Measurements from ENCODE around the gene MCHR1. TPM values are rescaled to one million over a fixed set of nuclear protein-coding genes. Genes with fewer than 3 reads are reported as not detected.
"Not testable (repeated sequence)": the region's sequence is repeated elsewhere in the genome, so short reads cannot be mapped to it uniquely, and the experiment has no call there.

Gene MCHR1
- total and polyA plus RNA-seq, 3 donors from 2014 or later, result 0.42 to 0.62 (median 0.47) TPM

DNA sequence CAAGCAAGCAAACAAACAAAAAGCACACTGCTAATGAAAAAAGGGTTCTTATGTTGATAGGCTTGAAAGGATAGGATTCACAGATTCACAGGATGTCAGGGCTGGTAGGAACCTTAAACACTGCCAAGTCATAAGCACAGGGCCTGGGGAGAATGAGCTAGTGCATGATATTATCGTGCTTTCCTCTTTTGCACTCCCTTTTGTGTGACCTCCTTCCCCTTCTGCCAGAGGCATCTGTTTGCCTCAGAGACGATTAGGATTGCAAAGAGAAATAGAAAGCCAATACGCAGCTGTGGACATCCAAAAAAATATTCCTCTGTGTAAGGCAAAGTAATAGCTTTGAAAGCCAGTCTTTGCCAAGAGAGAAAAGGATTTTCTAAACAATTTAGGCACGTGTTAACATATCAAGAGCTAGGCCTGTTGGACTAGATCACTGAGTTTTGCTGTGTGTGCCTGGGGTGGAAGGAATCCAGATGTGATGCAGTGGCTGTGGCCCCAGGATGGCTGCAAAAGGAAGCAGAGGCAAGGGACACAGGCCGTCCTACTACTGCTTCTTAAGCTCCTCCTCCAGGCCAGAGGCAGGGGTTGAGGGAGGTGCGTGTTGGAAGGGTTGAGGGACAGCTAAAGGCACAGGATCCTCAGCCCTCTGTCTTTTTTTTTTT is 30.6 kb downstream of the MCHR1 start:
- H3K36me3 ChIP-seq (ENCODE audit: low read depth, missing control alignments), result no peaks in the 10 kb centered on the region
- TF ChIP-seq, protein P1, sequence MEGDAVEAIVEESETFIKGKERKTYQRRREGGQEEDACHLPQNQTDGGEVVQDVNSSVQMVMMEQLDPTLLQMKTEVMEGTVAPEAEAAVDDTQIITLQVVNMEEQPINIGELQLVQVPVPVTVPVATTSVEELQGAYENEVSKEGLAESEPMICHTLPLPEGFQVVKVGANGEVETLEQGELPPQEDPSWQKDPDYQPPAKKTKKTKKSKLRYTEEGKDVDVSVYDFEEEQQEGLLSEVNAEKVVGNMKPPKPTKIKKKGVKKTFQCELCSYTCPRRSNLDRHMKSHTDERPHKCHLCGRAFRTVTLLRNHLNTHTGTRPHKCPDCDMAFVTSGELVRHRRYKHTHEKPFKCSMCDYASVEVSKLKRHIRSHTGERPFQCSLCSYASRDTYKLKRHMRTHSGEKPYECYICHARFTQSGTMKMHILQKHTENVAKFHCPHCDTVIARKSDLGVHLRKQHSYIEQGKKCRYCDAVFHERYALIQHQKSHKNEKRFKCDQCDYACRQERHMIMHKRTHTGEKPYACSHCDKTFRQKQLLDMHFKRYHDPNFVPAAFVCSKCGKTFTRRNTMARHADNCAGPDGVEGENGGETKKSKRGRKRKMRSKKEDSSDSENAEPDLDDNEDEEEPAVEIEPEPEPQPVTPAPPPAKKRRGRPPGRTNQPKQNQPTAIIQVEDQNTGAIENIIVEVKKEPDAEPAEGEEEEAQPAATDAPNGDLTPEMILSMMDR (IDR thresholded peaks at IDR 0.05), result no peak
- TF ChIP-seq POLR2A (IDR thresholded peaks at IDR 0.05), result no peak
- WGBS, 2 donors, result 43 to 48% methylated on average over 6 of the region's 6 CpGs
- DNase-seq, result peak; percentile 49
- H3K27me3 ChIP-seq, result no peaks in the 10 kb centered on the region
- no peaks in the 10 kb centered on the region for H3K9me3 ChIP-seq
- no peak overlapping the region for H3K4me3 ChIP-seq
- peaks cover 23% of the 10 kb centered on the region for H3K4me1 ChIP-seq
- intact Hi-C loops (cut with DNase I; ENCODE audit: low total_unique reads), result no loop called here
- peak overlapping the region in 1 of 2 donors; percentile 55 for H3K27ac ChIP-seq

DNA sequence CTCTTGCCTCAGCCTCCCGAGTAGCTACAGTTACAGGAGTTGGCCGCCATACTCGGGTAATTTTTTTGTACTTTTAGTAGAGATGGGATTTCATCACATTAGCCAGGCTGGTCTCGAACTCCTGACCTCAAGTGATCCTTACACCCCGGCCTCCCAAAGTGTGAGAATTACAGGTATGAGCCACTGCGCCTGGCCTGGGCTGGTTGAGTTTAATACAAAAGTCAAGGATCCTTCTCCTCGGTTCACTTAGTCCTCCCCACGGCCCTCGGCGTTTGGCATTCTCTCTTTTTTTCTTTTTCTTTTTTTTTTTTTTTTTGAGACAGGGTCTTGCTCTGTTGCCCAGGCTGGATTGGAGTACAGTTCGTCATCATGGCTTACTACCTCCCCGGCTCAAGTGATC is 33.0 kb downstream of the MCHR1 start:
- intact Hi-C loops (cut with DNase I; ENCODE audit: low total_unique reads), result no loop called here

DNA sequence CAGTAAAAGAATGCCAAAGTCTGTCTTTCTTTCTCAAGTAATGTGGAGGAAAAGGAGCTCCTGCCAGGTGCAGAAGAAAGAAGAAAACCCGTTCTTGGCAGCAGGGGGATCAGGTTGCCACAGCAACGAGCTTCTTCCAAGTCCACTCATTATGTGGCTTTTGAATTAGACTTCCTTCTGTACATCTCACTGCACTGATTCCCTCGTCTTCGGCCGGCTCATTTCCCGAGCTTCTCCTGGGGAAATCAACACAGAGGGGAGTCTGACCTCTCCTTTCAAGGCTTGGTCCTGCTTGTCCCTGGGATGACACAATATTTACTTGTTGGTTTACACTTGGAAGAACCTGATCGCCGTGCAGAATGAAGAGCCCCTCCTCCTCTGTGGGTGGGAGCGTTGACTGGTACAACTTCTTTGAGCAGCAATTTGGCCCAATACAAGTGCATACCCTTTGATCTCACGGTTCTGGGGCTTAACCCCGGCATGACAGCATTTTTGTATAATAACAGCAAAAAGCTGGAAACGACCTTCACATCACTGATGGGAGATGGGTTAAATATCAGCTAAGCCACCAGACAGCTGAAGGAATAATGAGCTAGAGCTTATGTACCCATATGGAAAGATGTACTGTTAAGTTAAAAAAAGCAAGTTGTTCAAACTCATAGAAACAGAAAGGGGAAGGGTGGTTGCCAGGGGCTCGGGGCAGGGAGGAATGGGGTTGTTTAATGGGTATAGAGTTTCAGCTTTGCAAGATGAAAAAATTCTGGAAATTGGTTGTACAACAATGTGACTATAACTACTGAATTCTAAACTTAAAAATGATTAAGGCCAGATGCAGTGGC is 35.4 kb downstream of the MCHR1 start:
- no peaks in the 10 kb centered on the region for H3K36me3 ChIP-seq (ENCODE audit: low read depth, missing control alignments)
- H3K4me3 ChIP-seq, result no peak overlapping the region
- H3K27me3 ChIP-seq, result no peaks in the 10 kb centered on the region
- no peak for DNase-seq
- no peak overlapping the region for H3K27ac ChIP-seq
- H3K9me3 ChIP-seq, result no peaks in the 10 kb centered on the region
- intact Hi-C loops (cut with DNase I; ENCODE audit: low total_unique reads), result no loop called here
- TF ChIP-seq, protein P1 (IDR thresholded peaks at IDR 0.05), result no peak
- no peak for TF ChIP-seq POLR2A (IDR thresholded peaks at IDR 0.05)
- H3K4me1 ChIP-seq, result peaks cover 15% of the 10 kb centered on the region
- WGBS, 2 donors, result 26 to 54% methylated on average over 13 of the region's 13 CpGs

More for the DNA sequence above, 33.0 kb downstream of the MCHR1 start:
- WGBS, 2 donors, result 94% methylated on average over 12 of the region's 12 CpGs
- Histone ChIP-seq H3K27me3 (no peaks in the 10 kb centered on the region), H3K9me3 (no peaks in the 10 kb centered on the region), H3K36me3 (ENCODE audit: low read depth, missing control alignments) (no peaks in the 10 kb centered on the region), H3K27ac (no peak overlapping the region), H3K4me3 (no peak overlapping the region), H3K4me1 (peaks cover 23% of the 10 kb centered on the region)
- TF ChIP-seq, protein P1 (IDR thresholded peaks at IDR 0.05), result no peak
- TF ChIP-seq POLR2A (IDR thresholded peaks at IDR 0.05), result no peak
- DNase-seq, result no peak

GRCh38 chr22:40716116-40716515 is 36.8 kb downstream of the MCHR1 start:
- TF ChIP-seq, protein P1 (IDR thresholded peaks at IDR 0.05), result no peak
- no peak for TF ChIP-seq POLR2A (IDR thresholded peaks at IDR 0.05)

GRCh38 chr22:40717657-40718056 is 38.4 kb downstream of the MCHR1 start:
- H3K4me1 ChIP-seq; intact Hi-C loops (cut with DNase I; ENCODE audit: low total_unique reads): not testable (repeated sequence)

More at GRCh38 chr22:40716116-40716515, 36.8 kb downstream of the MCHR1 start:
- H3K4me1 ChIP-seq, result peaks cover 3% of the 10 kb centered on the region
- H3K27me3 ChIP-seq, result no peaks in the 10 kb centered on the region
- no peaks in the 10 kb centered on the region for H3K36me3 ChIP-seq (ENCODE audit: low read depth, missing control alignments)
- 96% methylated on average over 9 of the region's 9 CpGs for WGBS, 2 donors
- no peaks in the 10 kb centered on the region for H3K9me3 ChIP-seq
- intact Hi-C loops (cut with DNase I; ENCODE audit: low total_unique reads), result no loop called here
- no peak overlapping the region for H3K4me3 ChIP-seq
- DNase-seq, result no peak
- H3K27ac ChIP-seq, result no peak overlapping the region

More at GRCh38 chr22:40717657-40718056, 38.4 kb downstream of the MCHR1 start:
- not testable (repeated sequence) for H3K4me3 ChIP-seq; H3K36me3 ChIP-seq (ENCODE audit: low read depth, missing control alignments); H3K27me3 ChIP-seq; H3K9me3 ChIP-seq; DNase-seq; H3K27ac ChIP-seq
- 87 to 91% methylated on average over 5 of the region's 5 CpGs for WGBS, 2 donors
